ENCODE measurements around the gene KLK1. TPM values are rescaled to one million over a fixed set of nuclear protein-coding genes. Genes with fewer than 3 reads are reported as not detected.

KLK1 gene
- polyA plus RNA-seq, 2 of the 4 experiments (the other 2 are of a cell fraction) = 0.30 TPM; not detected in 1

- ATAC-seq (no peak), DNase-seq (ENCODE audit: low read depth in 1 of 2, low spot score in 1 of 2) (no peak), FAIRE-seq (no peak)
- H3K27ac ChIP-seq = peak overlapping the region; percentile 64 to 83; a peak in 5 of 6 replicates
- peak overlapping the region; percentile 91 for H3K4me2 ChIP-seq
- no peaks in the 10 kb centered on the region for H3K9me3 ChIP-seq
- H3K4me3 ChIP-seq = peak overlapping the region; percentile 56; the same call in 1 of the 3 replicates
- 81% methylated on average over 19 of the region's 19 CpGs for WGBS (ENCODE audit: missing lambda C conversion rate)
- ChIA-PET POLR2A (no interaction called here), CTCF (interaction anchor here (0.7 to 4.8 kb wide), 4 partner anchors 18 to 180 kb away, joined by 3 to 39 read pairs (median 4); partner anchors contain the start of gene KLK3)
- peaks cover 9% of the 10 kb centered on the region; the same call in 1 of the 3 replicates for H3K4me1 ChIP-seq
- 0 out of 2 replicates have a peak, but pooled peaks have one; percentile 11 for TF ChIP-seq POLR2A (IDR thresholded peaks at IDR 0.05; ENCODE audit: low read length)
- no peak for TF ChIP-seq FOXS1 (CRISPR knock-in tag; IDR thresholded peaks at IDR 0.05)
Observed at GRCh38 chr19:50836543-50837195, 13.1 kb upstream of the KLK1 start.

GRCh38 chr19:50835785-50836542 is 12.4 kb upstream of the KLK1 start:
- peak overlapping the region; percentile 64 to 83 for H3K27ac ChIP-seq
- TF ChIP-seq NFE2L2 (conservative IDR thresholded peaks at IDR 0.05; ENCODE audit: low read length) (no peak), SREBF2 (IDR thresholded peaks at IDR 0.05) (no peak), MAX (IDR thresholded peaks at IDR 0.05) (peak; percentile 74; the same call in 1 of the 2 replicates), JUN (IDR thresholded peaks at IDR 0.05) (peak in 1 of 2 experiments; percentile 54; a peak in 1 of 5 replicates), POLR2A (IDR thresholded peaks at IDR 0.05; ENCODE audit: low read length) (peak; percentile 97), ZNF302 (CRISPR knock-in tag; IDR thresholded peaks at IDR 0.05) (no peak), KDM1A (IDR thresholded peaks at IDR 0.05; ENCODE audit: low read depth) (no peak), PHF8 (IDR thresholded peaks at IDR 0.05; ENCODE audit: borderline replicate concordance, low read depth) (peak; percentile 53; the same call in 1 of the 2 replicates), KDM5A (IDR thresholded peaks at IDR 0.05) (no peak), BCL3 (IDR thresholded peaks at IDR 0.05) (peak; percentile 60; the same call in 1 of the 3 replicates), MAZ (IDR thresholded peaks at IDR 0.05; ENCODE audit: borderline replicate concordance, low read depth, low read length) (0 out of 2 replicates have a peak, but pooled peaks have one; percentile 56), TP53 (CRISPR knock-in tag; IDR thresholded peaks at IDR 0.05) (no peak), E2F6 (IDR thresholded peaks at IDR 0.05; ENCODE audit: borderline replicate concordance, low read depth) (0 out of 2 replicates have a peak, but pooled peaks have one; percentile 64), CHD2 (IDR thresholded peaks at IDR 0.05; ENCODE audit: low read length, partially characterized antibody) (no peak), MYC (IDR thresholded peaks at IDR 0.05; ENCODE audit: borderline replicate concordance, low read length) (no peak)
- 12% methylated on average over 35 of the region's 67 CpGs for WGBS (ENCODE audit: missing lambda C conversion rate)
- ChIA-PET CTCF (interaction anchor here (0.9 to 4.8 kb wide), 2 partner anchors 9 to 86 kb away, joined by 3 to 39 read pairs; no protein-coding TSS in a partner anchor), POLR2A (no interaction called here)
- DNase-seq (ENCODE audit: low read depth in 1 of 2, low spot score in 1 of 2) = peak; percentile 83 to 95
- peaks cover 9% of the 10 kb centered on the region; the same call in 1 of the 3 replicates for H3K4me1 ChIP-seq
- peak; percentile 83 to 96 for ATAC-seq
- H3K9me3 ChIP-seq = no peaks in the 10 kb centered on the region
- H3K4me2 ChIP-seq = peak overlapping the region; percentile 91
- peak overlapping the region; percentile 56 for H3K4me3 ChIP-seq
- FAIRE-seq = no peak

GRCh38 chr19:50835103-50835784 is 11.7 kb upstream of the KLK1 start:
- DNase-seq (ENCODE audit: low read depth in 1 of 2, low spot score in 1 of 2) (peak in 1 of 2 experiments; percentile 51), FAIRE-seq (no peak), ATAC-seq (peak; percentile 40 to 55)
- 0 out of 2 replicates have a peak, but pooled peaks have one; percentile 23 for TF ChIP-seq RNF2 (IDR thresholded peaks at IDR 0.05; ENCODE audit: borderline replicate concordance, low read depth)
- TF ChIP-seq NR3C1 (IDR thresholded peaks at IDR 0.05) = no peak
- H3K9me3 ChIP-seq = no peaks in the 10 kb centered on the region
- CTCF ChIA-PET = interaction anchor here (0.9 to 1.3 kb wide), 3 partner anchors 9 to 297 kb away, joined by 3 to 4 read pairs (median 3); no protein-coding TSS in a partner anchor
- WGBS (ENCODE audit: missing lambda C conversion rate) = 51% methylated on average over 13 of the region's 13 CpGs
- H3K4me1 ChIP-seq = peaks cover 9% of the 10 kb centered on the region; the same call in 1 of the 3 replicates
- peak overlapping the region; percentile 56 for H3K4me3 ChIP-seq
- POLR2A ChIA-PET = no interaction called here
- H3K27ac ChIP-seq = peak overlapping the region; percentile 64 to 83
- H3K4me2 ChIP-seq = peak overlapping the region; percentile 91
